Liver (tissue), 9 donors: ENCODE measurements around the gene ALDH3B2. TPM values are rescaled to one million over a fixed set of nuclear protein-coding genes. Genes with fewer than 3 reads are reported as not detected.

Source experiments
- DNase-seq: peaks from one replicate; pipeline ENCODE4 v3.0.0-alpha.2; 2017; ENCODE audit warnings: low spot score
- H3K27ac ChIP-seq, 2 donors: one replicate each; pipeline ENCODE4 v1.7.0; 2013; ENCODE audit warnings: inconsistent platforms in 2 of 2, low read length in 2 of 2, control low read depth in 1 of 2, low read depth in 1 of 2, mild to moderate bottlenecking in 1 of 2
- H3K27me3 ChIP-seq, 4 donors: one replicate each; pipeline versions ENCODE4 v1.6.1 to v1.7.0; 2013; ENCODE audit warnings: low read length in 3 of 4, inconsistent platforms in 1 of 4, mild to moderate bottlenecking in 1 of 4, moderate library complexity in 1 of 4; ENCODE audit not compliant: control insufficient read depth in 4 of 4, insufficient read depth in 4 of 4
- H3K36me3 ChIP-seq, 4 donors: one replicate each; pipeline versions ENCODE4 v1.6.1 to v1.7.0; 2013; ENCODE audit warnings: low read length in 3 of 4, mild to moderate bottlenecking in 3 of 4, low read depth in 1 of 4, moderate library complexity in 1 of 4; ENCODE audit not compliant: control insufficient read depth in 4 of 4, insufficient read depth in 3 of 4
- H3K4me1 ChIP-seq, 4 donors: one replicate each; pipeline versions ENCODE4 v1.6.1 to v1.7.0; 2013; ENCODE audit warnings: low read length in 3 of 4, mild to moderate bottlenecking in 3 of 4, moderate library complexity in 1 of 4; ENCODE audit not compliant: control insufficient read depth in 4 of 4, insufficient read depth in 4 of 4
- H3K4me3 ChIP-seq, 3 donors: one replicate each; pipeline versions ENCODE4 v1.6.1 to v1.7.0; 2013; ENCODE audit warnings: low read length in 3 of 3, control low read depth in 1 of 3, low read depth in 1 of 3, mild to moderate bottlenecking in 1 of 3
- H3K9ac ChIP-seq, 2 donors: one replicate each; pipeline ENCODE4 v1.7.0; 2013; ENCODE audit warnings: low read length in 2 of 2, mild to moderate bottlenecking in 2 of 2, moderate library complexity in 2 of 2, control low read depth in 1 of 2, low read depth in 1 of 2
- H3K9me3 ChIP-seq, 4 donors: one replicate each; pipeline versions ENCODE4 v1.6.1 to v1.7.0; 2013; ENCODE audit warnings: low read length in 3 of 4; ENCODE audit not compliant: control insufficient read depth in 4 of 4
- EGR1 ChIP-seq, 2 donors: IDR thresholded peaks; 2 replicates each; pipeline ENCODE4 v1.6.1; 2016 to 2018; ENCODE audit warnings: antibody characterized with exemption in 2 of 2, low read depth in 2 of 2
- FOXA1 ChIP-seq: IDR thresholded peaks from 2 replicates; pipeline ENCODE4 v1.6.1; 2016; ENCODE audit warnings: antibody characterized with exemption
- FOXA2 ChIP-seq: IDR thresholded peaks from 2 replicates; pipeline ENCODE4 v1.6.1; 2016; ENCODE audit warnings: antibody characterized with exemption
- GABPA ChIP-seq, 2 donors: IDR thresholded peaks in 1 of 2; conservative IDR thresholded peaks in 1 of 2; 2 replicates each; pipeline ENCODE4 v1.6.1; 2016; ENCODE audit warnings: antibody characterized with exemption in 2 of 2, mild to moderate bottlenecking in 1 of 2, moderate library complexity in 1 of 2
- HNF4A ChIP-seq, 2 donors: conservative IDR thresholded peaks; 2 replicates each; pipeline ENCODE4 v1.6.1; 2016; ENCODE audit warnings: antibody characterized with exemption in 2 of 2, mild to moderate bottlenecking in 2 of 2
- HNF4G ChIP-seq: IDR thresholded peaks from 2 replicates; pipeline ENCODE4 v1.6.1; 2016; ENCODE audit warnings: antibody characterized with exemption
- JUND ChIP-seq, 2 donors: IDR thresholded peaks; 2 replicates each; pipeline ENCODE4 v1.6.1; 2016; ENCODE audit warnings: antibody characterized with exemption in 2 of 2
- NR2F2 ChIP-seq: IDR thresholded peaks from 2 replicates; pipeline ENCODE4 v1.6.1; 2016; ENCODE audit warnings: antibody characterized with exemption
- RAD21 ChIP-seq, 2 donors: IDR thresholded peaks; 2 replicates each; pipeline ENCODE4 v1.6.1; 2016; ENCODE audit warnings: antibody characterized with exemption in 2 of 2, mild to moderate bottlenecking in 2 of 2
- RXRA ChIP-seq, 2 donors: IDR thresholded peaks; 2 replicates each; pipeline ENCODE4 v1.6.1; 2017 to 2018; ENCODE audit warnings: antibody characterized with exemption in 2 of 2, mild to moderate bottlenecking in 1 of 2
- YY1 ChIP-seq: IDR thresholded peaks from 2 replicates; pipeline ENCODE4 v1.6.1; 2016; ENCODE audit warnings: antibody characterized with exemption, mild to moderate bottlenecking
- WGBS: extraction: QIAGEN DNeasy Blood & Tissue Kit; methylation state at CpG from one replicate; pipeline ENCODE4 v1.1.7; 2013; 5-methylcytosine and 5-hydroxymethylcytosine counted together
- polyA plus RNA-seq, 2 donors: library from polyadenylated mRNA; stranded (reverse) in 1 of 2; unstranded in 1 of 2; fragments of 200-250 nt in 1 of 2; fragments of >200 nt in 1 of 2; fragmentation: Nextera tagmentation in 1 of 2; extraction: Ambion mirVana in 1 of 2; gene quantifications; one replicate each; pipeline versions ENCODE4 v1.2.1 to v1.2.3, GENCODE V29; 2013 to 2015
- total RNA-seq, 2 donors: library from RNA; depleted of rRNA; stranded (reverse); fragments of >200 nt; gene quantifications; one replicate each; pipeline ENCODE4 v1.2.3, GENCODE V29; 2014
- TF ChIP-seq, protein P1 (sequence below): IDR thresholded peaks from 2 replicates; pipeline ENCODE4 v1.6.1; 2016; ENCODE audit warnings: antibody characterized with exemption
- TF ChIP-seq, protein P2 (sequence below): IDR thresholded peaks from 2 replicates; pipeline ENCODE4 v1.6.1; 2016; ENCODE audit warnings: antibody characterized with exemption
- TF ChIP-seq, protein P3 (sequence below): fragments of 150-350 bp; IDR thresholded peaks from 2 replicates; pipeline ENCODE4 v1.5.1; 2017; ENCODE audit warnings: improper control_type of control experiment, low read depth, low read length; ENCODE audit not compliant: missing input control
- TF ChIP-seq, protein P4 (sequence below): IDR thresholded peaks from 2 replicates; pipeline ENCODE4 v1.6.1; 2016; ENCODE audit warnings: antibody characterized with exemption, mild to moderate bottlenecking
- TF ChIP-seq, protein P5 (sequence below): IDR thresholded peaks from 2 replicates; pipeline ENCODE4 v1.6.1; 2016; ENCODE audit warnings: antibody characterized with exemption
- donor health status: healthy.
- donor health status: healthy.
- donor health status: healthy.
- donor health status: healthy.
- donor health status: healthy.

Gene ALDH3B2
- total and polyA plus RNA-seq, 4 donors, result not detected

DNA sequence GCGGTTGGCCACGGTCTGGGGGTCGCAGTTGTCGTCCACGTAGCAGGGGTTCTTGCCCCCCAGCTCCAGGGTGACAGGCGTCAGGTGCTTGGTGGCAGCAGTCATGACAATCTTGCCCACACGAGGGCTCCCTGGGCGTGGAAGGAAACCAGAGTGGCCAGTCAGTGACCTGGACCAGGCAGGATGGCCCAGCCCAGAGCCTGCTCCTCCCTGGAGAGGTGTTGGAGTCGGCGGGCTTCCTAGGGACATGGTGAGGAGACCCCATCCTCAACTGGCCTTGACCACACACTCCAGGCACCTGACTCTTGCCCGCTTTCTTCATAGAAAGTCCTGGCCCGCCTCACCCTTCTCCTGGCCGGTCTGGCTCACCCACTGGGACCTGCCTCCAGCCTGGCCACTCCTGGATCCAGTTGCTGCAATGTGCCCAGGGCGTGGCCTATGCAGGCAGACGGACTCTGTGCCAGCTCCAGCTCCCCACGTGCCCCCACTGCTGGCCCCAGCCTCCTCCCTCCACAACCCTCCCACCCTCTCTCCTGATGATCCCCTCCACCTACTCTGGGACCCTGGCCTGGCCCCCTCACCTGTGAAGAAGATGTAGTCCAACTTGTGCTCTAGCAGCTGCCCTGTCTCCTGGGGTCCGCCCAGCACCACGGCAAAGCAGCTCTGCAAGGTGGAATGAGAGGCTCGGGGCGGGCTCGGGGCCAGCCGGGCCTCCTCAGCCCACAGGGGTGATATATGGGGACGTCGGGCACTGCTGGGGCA is 8.7 kb downstream of the ALDH3B2 start:
- no peak overlapping the region for H3K4me3 ChIP-seq
- no peak for DNase-seq
- 67% methylated on average over 24 of the region's 24 CpGs for WGBS

DNA sequence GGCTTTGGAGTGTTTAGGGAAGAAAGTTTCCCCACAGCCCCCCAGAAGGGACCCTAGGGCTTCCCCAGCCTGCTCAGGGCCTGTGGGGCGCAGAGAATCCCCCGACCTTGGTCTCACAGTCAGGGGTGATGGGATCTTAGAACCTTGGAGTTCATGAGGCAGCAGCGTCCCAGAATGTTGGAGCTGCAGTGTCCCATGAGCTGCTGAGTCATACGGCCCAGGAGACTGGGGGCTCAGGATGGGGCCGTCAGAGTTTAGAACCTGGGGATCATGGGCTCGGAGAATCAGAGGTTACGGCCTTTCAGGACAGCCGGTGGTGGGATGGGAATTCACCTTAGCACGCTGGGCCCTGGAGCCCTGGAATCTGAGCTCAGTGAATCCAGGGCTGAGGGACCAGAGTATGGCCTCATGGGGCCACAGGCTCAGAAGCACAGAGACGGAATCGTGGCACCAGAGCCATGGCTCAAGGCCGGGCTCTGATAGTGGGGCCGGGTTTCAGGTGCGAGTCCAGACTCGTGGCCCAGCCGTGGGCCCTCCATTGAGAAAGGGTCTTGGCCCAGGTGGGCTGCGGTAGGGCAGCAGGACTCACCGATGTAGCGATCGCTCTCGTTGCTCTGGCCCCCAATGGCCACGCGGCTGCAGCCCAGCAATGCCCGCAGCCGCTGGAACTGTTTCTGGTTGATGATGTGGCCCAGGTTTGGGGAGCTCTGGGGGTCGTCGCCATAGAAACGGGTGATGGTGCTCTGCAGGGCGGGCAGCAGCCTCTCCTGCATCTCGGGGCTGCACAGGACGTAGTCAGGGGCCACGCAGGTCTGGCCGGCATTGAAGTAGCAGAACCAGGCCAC is 9.5 kb downstream of the ALDH3B2 start:
- Histone ChIP-seq H3K36me3 (no peaks in the 10 kb centered on the region), H3K4me1 (peaks cover 0 to 3% (median under 1%) of the 10 kb centered on the region in 4 donors), H3K27ac (no peak overlapping the region), H3K9me3 (no peaks in the 10 kb centered on the region), H3K27me3 (no peaks in the 10 kb centered on the region), H3K9ac (no peak overlapping the region), H3K4me3 (no peak overlapping the region)
- no peak for DNase-seq
- 89% methylated on average over 33 of the region's 33 CpGs for WGBS
- no peak for TF ChIP-seq EGR1 (IDR thresholded peaks at IDR 0.05; ENCODE audit: low read depth in 2 of 2)
- no peak for TF ChIP-seq HNF4G
- TF ChIP-seq, protein P1, sequence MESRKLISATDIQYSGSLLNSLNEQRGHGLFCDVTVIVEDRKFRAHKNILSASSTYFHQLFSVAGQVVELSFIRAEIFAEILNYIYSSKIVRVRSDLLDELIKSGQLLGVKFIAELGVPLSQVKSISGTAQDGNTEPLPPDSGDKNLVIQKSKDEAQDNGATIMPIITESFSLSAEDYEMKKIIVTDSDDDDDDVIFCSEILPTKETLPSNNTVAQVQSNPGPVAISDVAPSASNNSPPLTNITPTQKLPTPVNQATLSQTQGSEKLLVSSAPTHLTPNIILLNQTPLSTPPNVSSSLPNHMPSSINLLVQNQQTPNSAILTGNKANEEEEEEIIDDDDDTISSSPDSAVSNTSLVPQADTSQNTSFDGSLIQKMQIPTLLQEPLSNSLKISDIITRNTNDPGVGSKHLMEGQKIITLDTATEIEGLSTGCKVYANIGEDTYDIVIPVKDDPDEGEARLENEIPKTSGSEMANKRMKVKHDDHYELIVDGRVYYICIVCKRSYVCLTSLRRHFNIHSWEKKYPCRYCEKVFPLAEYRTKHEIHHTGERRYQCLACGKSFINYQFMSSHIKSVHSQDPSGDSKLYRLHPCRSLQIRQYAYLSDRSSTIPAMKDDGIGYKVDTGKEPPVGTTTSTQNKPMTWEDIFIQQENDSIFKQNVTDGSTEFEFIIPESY, result no peak
- no peak for TF ChIP-seq FOXA2
- no peak for TF ChIP-seq RXRA (IDR thresholded peaks at IDR 0.05)
- TF ChIP-seq FOXA1, result no peak
- TF ChIP-seq GABPA (IDR thresholded peaks at IDR 0.05 in 1 of 2, conservative IDR thresholded peaks at IDR 0.05 in 1 of 2), result no peak
- TF ChIP-seq, protein P2, sequence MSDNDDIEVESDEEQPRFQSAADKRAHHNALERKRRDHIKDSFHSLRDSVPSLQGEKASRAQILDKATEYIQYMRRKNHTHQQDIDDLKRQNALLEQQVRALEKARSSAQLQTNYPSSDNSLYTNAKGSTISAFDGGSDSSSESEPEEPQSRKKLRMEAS, result no peak
- TF ChIP-seq NR2F2, result no peak
- TF ChIP-seq HNF4A (conservative IDR thresholded peaks at IDR 0.05), result no peak
- TF ChIP-seq JUND (IDR thresholded peaks at IDR 0.05), result no peak

More for the DNA sequence above, 8.7 kb downstream of the ALDH3B2 start:
- H3K4me1 ChIP-seq, result peaks cover 0 to 3% (median under 1%) of the 10 kb centered on the region in 4 donors
- H3K27me3 ChIP-seq, result no peaks in the 10 kb centered on the region
- H3K27ac ChIP-seq, result no peak overlapping the region
- H3K9ac ChIP-seq, result no peak overlapping the region
- H3K9me3 ChIP-seq, result no peaks in the 10 kb centered on the region
- H3K36me3 ChIP-seq, result no peaks in the 10 kb centered on the region
- TF ChIP-seq RXRA (IDR thresholded peaks at IDR 0.05), result no peak
- TF ChIP-seq, protein P3, sequence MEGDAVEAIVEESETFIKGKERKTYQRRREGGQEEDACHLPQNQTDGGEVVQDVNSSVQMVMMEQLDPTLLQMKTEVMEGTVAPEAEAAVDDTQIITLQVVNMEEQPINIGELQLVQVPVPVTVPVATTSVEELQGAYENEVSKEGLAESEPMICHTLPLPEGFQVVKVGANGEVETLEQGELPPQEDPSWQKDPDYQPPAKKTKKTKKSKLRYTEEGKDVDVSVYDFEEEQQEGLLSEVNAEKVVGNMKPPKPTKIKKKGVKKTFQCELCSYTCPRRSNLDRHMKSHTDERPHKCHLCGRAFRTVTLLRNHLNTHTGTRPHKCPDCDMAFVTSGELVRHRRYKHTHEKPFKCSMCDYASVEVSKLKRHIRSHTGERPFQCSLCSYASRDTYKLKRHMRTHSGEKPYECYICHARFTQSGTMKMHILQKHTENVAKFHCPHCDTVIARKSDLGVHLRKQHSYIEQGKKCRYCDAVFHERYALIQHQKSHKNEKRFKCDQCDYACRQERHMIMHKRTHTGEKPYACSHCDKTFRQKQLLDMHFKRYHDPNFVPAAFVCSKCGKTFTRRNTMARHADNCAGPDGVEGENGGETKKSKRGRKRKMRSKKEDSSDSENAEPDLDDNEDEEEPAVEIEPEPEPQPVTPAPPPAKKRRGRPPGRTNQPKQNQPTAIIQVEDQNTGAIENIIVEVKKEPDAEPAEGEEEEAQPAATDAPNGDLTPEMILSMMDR, result peak; percentile 37

DNA sequence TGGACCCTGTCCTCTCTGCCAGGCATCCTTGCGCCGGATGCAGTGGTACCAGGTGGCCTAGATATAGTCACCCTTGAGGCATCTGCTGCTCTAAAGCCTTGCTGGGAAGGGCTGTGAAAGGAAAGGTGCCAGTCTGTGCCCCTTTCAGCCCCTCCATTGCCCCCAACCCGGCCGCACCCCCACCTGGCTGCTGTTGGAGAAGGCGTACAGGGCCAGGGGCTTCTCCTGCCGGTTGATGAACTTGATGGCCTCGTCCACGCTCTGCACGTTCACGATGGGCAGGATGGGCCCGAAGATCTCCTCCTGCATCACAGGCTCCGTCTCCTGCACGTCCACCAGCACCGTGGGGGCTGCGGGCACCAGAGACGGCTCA is 10.2 kb downstream of the ALDH3B2 start:
- Histone ChIP-seq H3K9ac (no peak overlapping the region), H3K4me1 (peaks cover 0 to 3% (median under 1%) of the 10 kb centered on the region in 4 donors), H3K4me3 (no peak overlapping the region), H3K27me3 (no peaks in the 10 kb centered on the region), H3K36me3 (no peaks in the 10 kb centered on the region), H3K9me3 (no peaks in the 10 kb centered on the region), H3K27ac (no peak overlapping the region)
- WGBS, result 91% methylated on average over 16 of the region's 16 CpGs
- DNase-seq, result no peak
- no peak for TF ChIP-seq YY1
- TF ChIP-seq, protein P4, sequence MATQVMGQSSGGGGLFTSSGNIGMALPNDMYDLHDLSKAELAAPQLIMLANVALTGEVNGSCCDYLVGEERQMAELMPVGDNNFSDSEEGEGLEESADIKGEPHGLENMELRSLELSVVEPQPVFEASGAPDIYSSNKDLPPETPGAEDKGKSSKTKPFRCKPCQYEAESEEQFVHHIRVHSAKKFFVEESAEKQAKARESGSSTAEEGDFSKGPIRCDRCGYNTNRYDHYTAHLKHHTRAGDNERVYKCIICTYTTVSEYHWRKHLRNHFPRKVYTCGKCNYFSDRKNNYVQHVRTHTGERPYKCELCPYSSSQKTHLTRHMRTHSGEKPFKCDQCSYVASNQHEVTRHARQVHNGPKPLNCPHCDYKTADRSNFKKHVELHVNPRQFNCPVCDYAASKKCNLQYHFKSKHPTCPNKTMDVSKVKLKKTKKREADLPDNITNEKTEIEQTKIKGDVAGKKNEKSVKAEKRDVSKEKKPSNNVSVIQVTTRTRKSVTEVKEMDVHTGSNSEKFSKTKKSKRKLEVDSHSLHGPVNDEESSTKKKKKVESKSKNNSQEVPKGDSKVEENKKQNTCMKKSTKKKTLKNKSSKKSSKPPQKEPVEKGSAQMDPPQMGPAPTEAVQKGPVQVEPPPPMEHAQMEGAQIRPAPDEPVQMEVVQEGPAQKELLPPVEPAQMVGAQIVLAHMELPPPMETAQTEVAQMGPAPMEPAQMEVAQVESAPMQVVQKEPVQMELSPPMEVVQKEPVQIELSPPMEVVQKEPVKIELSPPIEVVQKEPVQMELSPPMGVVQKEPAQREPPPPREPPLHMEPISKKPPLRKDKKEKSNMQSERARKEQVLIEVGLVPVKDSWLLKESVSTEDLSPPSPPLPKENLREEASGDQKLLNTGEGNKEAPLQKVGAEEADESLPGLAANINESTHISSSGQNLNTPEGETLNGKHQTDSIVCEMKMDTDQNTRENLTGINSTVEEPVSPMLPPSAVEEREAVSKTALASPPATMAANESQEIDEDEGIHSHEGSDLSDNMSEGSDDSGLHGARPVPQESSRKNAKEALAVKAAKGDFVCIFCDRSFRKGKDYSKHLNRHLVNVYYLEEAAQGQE, result no peak
- TF ChIP-seq, protein P5, sequence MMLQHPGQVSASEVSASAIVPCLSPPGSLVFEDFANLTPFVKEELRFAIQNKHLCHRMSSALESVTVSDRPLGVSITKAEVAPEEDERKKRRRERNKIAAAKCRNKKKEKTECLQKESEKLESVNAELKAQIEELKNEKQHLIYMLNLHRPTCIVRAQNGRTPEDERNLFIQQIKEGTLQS, result no peak
- TF ChIP-seq RAD21 (IDR thresholded peaks at IDR 0.05), result no peak
- TF ChIP-seq, protein P2, result no peak
- no peak for TF ChIP-seq RXRA (IDR thresholded peaks at IDR 0.05)
